ENCODE results near the gene CIB4.

The CIB4 gene

GRCh38 chr2:26633993-26634595, 7.1 kb downstream of the CIB4 start:
- no peaks in the 10 kb centered on the region for H3K79me2 ChIP-seq (ENCODE audit: insufficient read depth, low read length)
- H3K4me3 ChIP-seq (ENCODE audit: low read depth in 1 of 2, low read length in 2 of 2): no peak overlapping the region
- H3K4me1 ChIP-seq (ENCODE audit: insufficient read depth, low read length): no peaks in the 10 kb centered on the region
- no peaks in the 10 kb centered on the region for H3K36me3 ChIP-seq (ENCODE audit: insufficient read depth, low read length)
- H3K9ac ChIP-seq (ENCODE audit: low read depth, low read length): no peak overlapping the region
- H3K27me3 ChIP-seq (ENCODE audit: insufficient read depth, low read length, poor library complexity): peaks cover 36% of the 10 kb centered on the region
- no peak for TF ChIP-seq CTCF (IDR thresholded peaks at IDR 0.05; ENCODE audit: borderline replicate concordance, extremely low read depth, low read length, poor library complexity, severe bottlenecking)
- TF ChIP-seq EZH2 (IDR thresholded peaks at IDR 0.05; ENCODE audit: borderline replicate concordance, low read depth, low read length, severe bottlenecking): no peak
- no peak overlapping the region for H2AFZ ChIP-seq (ENCODE audit: low read depth, low read length)
- no peaks in the 10 kb centered on the region for H3K9me3 ChIP-seq (ENCODE audit: insufficient read depth, low read length, severe bottlenecking)
- H3K27ac ChIP-seq (ENCODE audit: low read length): no peak overlapping the region
- DNase-seq: no peak
- no peak overlapping the region for H3K4me2 ChIP-seq (ENCODE audit: insufficient read depth, low read length)
- H4K20me1 ChIP-seq (ENCODE audit: insufficient read depth, low read length): no peaks in the 10 kb centered on the region
- no peak for ATAC-seq (ENCODE audit: insufficient read depth, low read depth)

DNA sequence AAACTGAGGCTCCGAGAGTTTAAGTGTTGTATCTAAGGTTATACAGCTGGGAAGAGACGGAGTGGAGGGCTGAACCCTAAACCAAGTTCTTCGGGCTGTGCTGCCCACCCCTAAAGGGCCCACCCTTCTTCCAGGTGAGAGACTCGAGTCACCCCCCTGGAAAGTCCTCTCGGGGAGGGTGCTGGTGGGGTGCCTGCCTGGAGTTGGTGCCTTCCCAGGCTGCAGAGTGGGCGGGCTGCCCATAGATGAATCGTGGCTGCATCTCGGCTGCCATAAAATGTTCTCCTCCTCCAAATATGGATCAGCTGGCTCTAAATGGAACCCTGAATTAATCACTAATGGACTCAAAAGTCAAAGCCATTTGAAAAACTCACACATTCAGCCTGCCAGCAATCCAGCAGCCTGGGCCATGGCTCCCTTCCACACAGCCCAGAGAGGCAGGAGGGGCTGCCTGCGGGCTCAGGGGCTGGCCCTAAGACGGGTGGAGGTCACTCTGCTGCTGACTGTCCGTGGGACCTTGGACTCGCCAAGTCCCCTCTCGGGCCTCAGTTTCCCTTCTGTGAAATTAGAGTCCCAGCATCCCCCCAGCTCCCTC, 7.7 kb downstream of the CIB4 start:
- Histone ChIP-seq H3K27me3 (ENCODE audit: insufficient read depth, low read length, poor library complexity) (peaks cover 36% of the 10 kb centered on the region), H3K4me3 (ENCODE audit: low read depth in 1 of 2, low read length in 2 of 2) (no peak overlapping the region), H3K79me2 (ENCODE audit: insufficient read depth, low read length) (no peaks in the 10 kb centered on the region), H3K27ac (ENCODE audit: low read length) (no peak overlapping the region), H3K36me3 (ENCODE audit: insufficient read depth, low read length) (no peaks in the 10 kb centered on the region), H3K4me2 (ENCODE audit: insufficient read depth, low read length) (no peak overlapping the region), H3K4me1 (ENCODE audit: insufficient read depth, low read length) (no peaks in the 10 kb centered on the region), H4K20me1 (ENCODE audit: insufficient read depth, low read length) (no peaks in the 10 kb centered on the region), H3K9me3 (ENCODE audit: insufficient read depth, low read length, severe bottlenecking) (no peaks in the 10 kb centered on the region), H3K9ac (ENCODE audit: low read depth, low read length) (no peak overlapping the region), H2AFZ (ENCODE audit: low read depth, low read length) (no peak overlapping the region)
- ATAC-seq (ENCODE audit: insufficient read depth, low read depth): no peak
- no peak for DNase-seq
- no peak for TF ChIP-seq CTCF (IDR thresholded peaks at IDR 0.05; ENCODE audit: borderline replicate concordance, extremely low read depth, low read length, poor library complexity, severe bottlenecking)
- TF ChIP-seq EZH2 (IDR thresholded peaks at IDR 0.05; ENCODE audit: borderline replicate concordance, low read depth, low read length, severe bottlenecking): no peak

DNA sequence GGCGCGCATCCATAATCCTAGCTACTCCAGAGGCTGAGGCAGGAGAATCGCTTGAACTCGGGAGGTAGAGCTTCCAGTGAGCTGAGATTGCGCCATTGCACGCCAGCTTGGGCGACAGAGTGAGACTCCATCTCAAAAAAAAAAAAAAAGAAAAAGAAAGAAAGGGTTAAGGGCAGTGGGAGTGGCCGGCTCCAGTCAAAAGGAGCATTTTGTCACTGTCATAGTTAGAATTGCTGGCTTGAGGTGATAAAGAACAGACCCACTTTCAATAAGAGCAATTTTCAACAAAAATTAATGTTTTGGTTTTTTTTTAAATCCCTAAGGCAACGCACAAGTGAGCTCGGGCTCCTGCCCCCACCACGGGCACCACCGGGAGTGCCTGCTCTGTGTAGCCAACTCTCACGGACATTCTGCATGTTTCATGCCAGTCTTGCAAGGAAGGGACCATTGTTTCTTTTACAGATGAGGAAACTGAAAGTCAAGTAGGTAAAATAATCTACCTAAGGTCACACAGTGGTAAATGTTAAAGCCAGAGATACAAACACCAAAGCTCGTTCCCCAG, 8.5 kb downstream of the CIB4 start:
- TF ChIP-seq EZH2 (IDR thresholded peaks at IDR 0.05; ENCODE audit: borderline replicate concordance, low read depth, low read length, severe bottlenecking) (no peak), CTCF (IDR thresholded peaks at IDR 0.05; ENCODE audit: borderline replicate concordance, extremely low read depth, low read length, poor library complexity, severe bottlenecking) (no peak)
- Histone ChIP-seq H4K20me1 (ENCODE audit: insufficient read depth, low read length) (no peaks in the 10 kb centered on the region), H2AFZ (ENCODE audit: low read depth, low read length) (no peak overlapping the region), H3K79me2 (ENCODE audit: insufficient read depth, low read length) (no peaks in the 10 kb centered on the region), H3K4me2 (ENCODE audit: insufficient read depth, low read length) (no peak overlapping the region), H3K9ac (ENCODE audit: low read depth, low read length) (no peak overlapping the region), H3K27ac (ENCODE audit: low read length) (no peak overlapping the region), H3K36me3 (ENCODE audit: insufficient read depth, low read length) (no peaks in the 10 kb centered on the region), H3K4me1 (ENCODE audit: insufficient read depth, low read length) (no peaks in the 10 kb centered on the region), H3K9me3 (ENCODE audit: insufficient read depth, low read length, severe bottlenecking) (no peaks in the 10 kb centered on the region), H3K4me3 (ENCODE audit: low read depth in 1 of 2, low read length in 2 of 2) (no peak overlapping the region), H3K27me3 (ENCODE audit: insufficient read depth, low read length, poor library complexity) (peaks cover 36% of the 10 kb centered on the region)
- ATAC-seq (ENCODE audit: insufficient read depth, low read depth) (no peak), DNase-seq (no peak)

All from DND-41 (cell line).